Measurements from ENCODE around the gene TGFBR3.

TGFBR3 gene

GRCh38 chr1:91778964-91779363, 107.0 kb downstream of the TGFBR3 start:
- no peaks in the 10 kb centered on the region for H3K36me3 ChIP-seq (ENCODE audit: insufficient read depth, low read length)
- H3K27me3 ChIP-seq (ENCODE audit: insufficient read depth, low read length): no peaks in the 10 kb centered on the region
- H3K9me3 ChIP-seq (ENCODE audit: low read length): no peaks in the 10 kb centered on the region
- peaks cover 8% of the 10 kb centered on the region for H3K4me1 ChIP-seq (ENCODE audit: insufficient read depth, low read length)
- H2AFZ ChIP-seq (ENCODE audit: low read depth, low read length): no peak overlapping the region
- no peak overlapping the region for H3K4me3 ChIP-seq (ENCODE audit: low read length)

- H3K4me1 ChIP-seq (ENCODE audit: insufficient read depth, low read length): peaks cover 8% of the 10 kb centered on the region
- H2AFZ ChIP-seq (ENCODE audit: low read depth, low read length): no peak overlapping the region
- H3K4me3 ChIP-seq (ENCODE audit: low read length): no peak overlapping the region
These were observed 108.2 kb downstream of the TGFBR3 start for GRCh38 chr1:91777630-91778300.

GRCh38 chr1:91777196-91777595, 108.8 kb downstream of the TGFBR3 start:
- peaks cover 8% of the 10 kb centered on the region for H3K4me1 ChIP-seq (ENCODE audit: insufficient read depth, low read length)

More at GRCh38 chr1:91777630-91778300, 108.2 kb downstream of the TGFBR3 start:
- Histone ChIP-seq H3K36me3 (ENCODE audit: insufficient read depth, low read length) (no peaks in the 10 kb centered on the region), H3K9me3 (ENCODE audit: low read length) (no peaks in the 10 kb centered on the region), H3K27me3 (ENCODE audit: insufficient read depth, low read length) (no peaks in the 10 kb centered on the region)

GRCh38 chr1:91776068-91776794, 109.7 kb downstream of the TGFBR3 start:
- Histone ChIP-seq H3K4me3 (ENCODE audit: low read length) (no peak overlapping the region), H2AFZ (ENCODE audit: low read depth, low read length) (no peak overlapping the region), H3K9me3 (ENCODE audit: low read length) (no peaks in the 10 kb centered on the region), H3K36me3 (ENCODE audit: insufficient read depth, low read length) (no peaks in the 10 kb centered on the region), H3K27me3 (ENCODE audit: insufficient read depth, low read length) (no peaks in the 10 kb centered on the region), H3K4me1 (ENCODE audit: insufficient read depth, low read length) (peaks cover 8% of the 10 kb centered on the region)

More at GRCh38 chr1:91777196-91777595, 108.8 kb downstream of the TGFBR3 start:
- Histone ChIP-seq H3K4me3 (ENCODE audit: low read length) (no peak overlapping the region), H3K27me3 (ENCODE audit: insufficient read depth, low read length) (no peaks in the 10 kb centered on the region), H3K9me3 (ENCODE audit: low read length) (no peaks in the 10 kb centered on the region), H2AFZ (ENCODE audit: low read depth, low read length) (no peak overlapping the region), H3K36me3 (ENCODE audit: insufficient read depth, low read length) (no peaks in the 10 kb centered on the region)

GRCh38 chr1:91775227-91775626, 110.7 kb downstream of the TGFBR3 start:
- Histone ChIP-seq H3K27me3 (ENCODE audit: insufficient read depth, low read length) (no peaks in the 10 kb centered on the region), H3K4me3 (ENCODE audit: low read length) (no peak overlapping the region), H2AFZ (ENCODE audit: low read depth, low read length) (no peak overlapping the region), H3K4me1 (ENCODE audit: insufficient read depth, low read length) (peaks cover 15% of the 10 kb centered on the region), H3K9me3 (ENCODE audit: low read length) (no peaks in the 10 kb centered on the region), H3K36me3 (ENCODE audit: insufficient read depth, low read length) (no peaks in the 10 kb centered on the region)

- Histone ChIP-seq H3K4me1 (ENCODE audit: insufficient read depth, low read length) (peaks cover 21% of the 10 kb centered on the region), H3K36me3 (ENCODE audit: insufficient read depth, low read length) (no peaks in the 10 kb centered on the region), H3K4me3 (ENCODE audit: low read length) (no peak overlapping the region), H3K9me3 (ENCODE audit: low read length) (no peaks in the 10 kb centered on the region), H3K27me3 (ENCODE audit: insufficient read depth, low read length) (no peaks in the 10 kb centered on the region), H2AFZ (ENCODE audit: low read depth, low read length) (no peak overlapping the region)
These were observed 111.3 kb downstream of the TGFBR3 start for GRCh38 chr1:91774520-91775203.

GRCh38 chr1:91771717-91772116, 114.2 kb downstream of the TGFBR3 start:
- no peak overlapping the region for H3K4me3 ChIP-seq (ENCODE audit: low read length)
- H3K9me3 ChIP-seq (ENCODE audit: low read length): no peaks in the 10 kb centered on the region
- no peak overlapping the region for H2AFZ ChIP-seq (ENCODE audit: low read depth, low read length)
- no peaks in the 10 kb centered on the region for H3K27me3 ChIP-seq (ENCODE audit: insufficient read depth, low read length)
- H3K36me3 ChIP-seq (ENCODE audit: insufficient read depth, low read length): no peaks in the 10 kb centered on the region
- H3K4me1 ChIP-seq (ENCODE audit: insufficient read depth, low read length): peaks cover 19% of the 10 kb centered on the region

GRCh38 chr1:91770667-91771268, 115.2 kb downstream of the TGFBR3 start:
- H3K4me1 ChIP-seq (ENCODE audit: insufficient read depth, low read length): peaks cover 19% of the 10 kb centered on the region
- no peaks in the 10 kb centered on the region for H3K9me3 ChIP-seq (ENCODE audit: low read length)
- no peaks in the 10 kb centered on the region for H3K36me3 ChIP-seq (ENCODE audit: insufficient read depth, low read length)
- no peaks in the 10 kb centered on the region for H3K27me3 ChIP-seq (ENCODE audit: insufficient read depth, low read length)
- H2AFZ ChIP-seq (ENCODE audit: low read depth, low read length): no peak overlapping the region
- H3K4me3 ChIP-seq (ENCODE audit: low read length): no peak overlapping the region

- Histone ChIP-seq H3K9me3 (ENCODE audit: low read length) (no peaks in the 10 kb centered on the region), H2AFZ (ENCODE audit: low read depth, low read length) (peak overlapping the region; percentile 15), H3K36me3 (ENCODE audit: insufficient read depth, low read length) (no peaks in the 10 kb centered on the region), H3K4me3 (ENCODE audit: low read length) (peak overlapping the region; percentile 17), H3K4me1 (ENCODE audit: insufficient read depth, low read length) (peaks cover 19% of the 10 kb centered on the region), H3K27me3 (ENCODE audit: insufficient read depth, low read length) (no peaks in the 10 kb centered on the region)
These were observed 116.2 kb downstream of the TGFBR3 start for GRCh38 chr1:91769742-91770141.

GRCh38 chr1:91768786-91769725, 116.9 kb downstream of the TGFBR3 start:
- H3K4me3 ChIP-seq (ENCODE audit: low read length): peak overlapping the region; percentile 17
- H3K4me1 ChIP-seq (ENCODE audit: insufficient read depth, low read length): peaks cover 22% of the 10 kb centered on the region
- H2AFZ ChIP-seq (ENCODE audit: low read depth, low read length): peak overlapping the region; percentile 15
- H3K36me3 ChIP-seq (ENCODE audit: insufficient read depth, low read length): no peaks in the 10 kb centered on the region
- no peaks in the 10 kb centered on the region for H3K27me3 ChIP-seq (ENCODE audit: insufficient read depth, low read length)
- no peaks in the 10 kb centered on the region for H3K9me3 ChIP-seq (ENCODE audit: low read length)

- peaks cover 1% of the 10 kb centered on the region for H3K9me3 ChIP-seq (ENCODE audit: low read length)
- H3K27me3 ChIP-seq (ENCODE audit: insufficient read depth, low read length): no peaks in the 10 kb centered on the region
- H3K4me1 ChIP-seq (ENCODE audit: insufficient read depth, low read length): peaks cover 22% of the 10 kb centered on the region
These were observed 117.8 kb downstream of the TGFBR3 start for GRCh38 chr1:91768120-91768519.

GRCh38 chr1:91766883-91767282, 119.1 kb downstream of the TGFBR3 start:
- Histone ChIP-seq H2AFZ (ENCODE audit: low read depth, low read length) (no peak overlapping the region), H3K27me3 (ENCODE audit: insufficient read depth, low read length) (no peaks in the 10 kb centered on the region), H3K4me3 (ENCODE audit: low read length) (no peak overlapping the region), H3K9me3 (ENCODE audit: low read length) (peaks cover 2% of the 10 kb centered on the region), H3K36me3 (ENCODE audit: insufficient read depth, low read length) (no peaks in the 10 kb centered on the region), H3K4me1 (ENCODE audit: insufficient read depth, low read length) (peaks cover 22% of the 10 kb centered on the region)

More at GRCh38 chr1:91768120-91768519, 117.8 kb downstream of the TGFBR3 start:
- H3K4me3 ChIP-seq (ENCODE audit: low read length): no peak overlapping the region
- no peaks in the 10 kb centered on the region for H3K36me3 ChIP-seq (ENCODE audit: insufficient read depth, low read length)
- no peak overlapping the region for H2AFZ ChIP-seq (ENCODE audit: low read depth, low read length)
